K562 treated with DMSO at 1 percent for 12 hours (cell line): Measurements from ENCODE around the gene SCARB2. TPM values are rescaled to one million over a fixed set of nuclear protein-coding genes. Genes with fewer than 3 reads are reported as not detected.

Experiments
- total RNA-seq: library from RNA; unstranded; fragments of 300-600 nt; gene quantifications from 2 replicates; pipeline ENCODE4 v1.2.3, GENCODE V29; 2022; ENCODE audit not compliant: insufficient read depth

Gene SCARB2, protein sequence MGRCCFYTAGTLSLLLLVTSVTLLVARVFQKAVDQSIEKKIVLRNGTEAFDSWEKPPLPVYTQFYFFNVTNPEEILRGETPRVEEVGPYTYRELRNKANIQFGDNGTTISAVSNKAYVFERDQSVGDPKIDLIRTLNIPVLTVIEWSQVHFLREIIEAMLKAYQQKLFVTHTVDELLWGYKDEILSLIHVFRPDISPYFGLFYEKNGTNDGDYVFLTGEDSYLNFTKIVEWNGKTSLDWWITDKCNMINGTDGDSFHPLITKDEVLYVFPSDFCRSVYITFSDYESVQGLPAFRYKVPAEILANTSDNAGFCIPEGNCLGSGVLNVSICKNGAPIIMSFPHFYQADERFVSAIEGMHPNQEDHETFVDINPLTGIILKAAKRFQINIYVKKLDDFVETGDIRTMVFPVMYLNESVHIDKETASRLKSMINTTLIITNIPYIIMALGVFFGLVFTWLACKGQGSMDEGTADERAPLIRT
- 14.1 and 43.7 TPM in 2 replicates for total RNA-seq

GRCh38 chr4:76213415-76214176 lies at the start of gene SCARB2:
SCARB2 (minus strand) TSS chr4:76213824; CDS start chr4:76213543, 281 bp downstream.

DNA sequence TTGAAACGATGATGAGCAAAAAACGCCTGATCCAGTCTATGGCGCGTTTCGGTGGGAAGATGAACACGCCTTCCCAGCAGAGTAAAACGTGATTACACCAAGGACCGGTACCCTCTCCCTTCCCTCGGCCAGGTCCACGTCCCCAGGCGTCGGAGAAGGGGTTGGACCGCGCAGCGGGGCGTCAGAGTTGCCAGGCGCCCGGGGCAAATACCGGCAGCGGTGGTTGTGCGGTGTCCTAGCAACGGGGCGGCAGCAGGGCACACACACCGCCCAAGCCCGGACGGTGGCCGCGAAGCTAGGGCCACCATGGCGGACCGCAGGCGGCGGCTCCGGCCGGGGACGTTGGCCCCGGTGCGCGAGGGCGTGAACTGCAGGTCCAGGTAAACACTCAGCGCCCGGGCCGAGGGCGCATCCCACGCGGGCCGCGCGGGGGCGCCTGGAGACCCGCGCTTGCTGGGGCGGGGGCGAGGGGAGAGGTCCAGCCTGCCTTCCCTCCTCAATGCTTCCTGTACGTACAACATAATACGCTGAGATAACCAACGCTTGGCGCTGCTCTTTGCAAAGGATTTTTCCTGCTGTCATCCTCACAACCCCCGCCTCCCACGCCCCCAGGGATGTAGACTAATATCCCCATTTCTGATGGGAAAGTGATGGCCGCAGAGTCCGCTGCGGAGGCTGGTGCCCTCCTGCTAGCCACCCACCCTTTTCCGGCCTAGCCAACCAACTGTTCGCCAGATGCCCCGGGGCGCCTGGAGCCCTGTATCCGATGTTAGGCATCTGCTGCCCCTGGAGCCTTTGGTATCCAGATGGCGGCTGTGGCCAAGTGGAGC lies 38.0 kb upstream of the SCARB2 start, which contains the start of gene FAM47E:
Gene FAM47E (plus strand): TSS at position 281 of the 830 bp plus-strand sequence. CDS start 26 bp downstream, at position 307.

DNA sequence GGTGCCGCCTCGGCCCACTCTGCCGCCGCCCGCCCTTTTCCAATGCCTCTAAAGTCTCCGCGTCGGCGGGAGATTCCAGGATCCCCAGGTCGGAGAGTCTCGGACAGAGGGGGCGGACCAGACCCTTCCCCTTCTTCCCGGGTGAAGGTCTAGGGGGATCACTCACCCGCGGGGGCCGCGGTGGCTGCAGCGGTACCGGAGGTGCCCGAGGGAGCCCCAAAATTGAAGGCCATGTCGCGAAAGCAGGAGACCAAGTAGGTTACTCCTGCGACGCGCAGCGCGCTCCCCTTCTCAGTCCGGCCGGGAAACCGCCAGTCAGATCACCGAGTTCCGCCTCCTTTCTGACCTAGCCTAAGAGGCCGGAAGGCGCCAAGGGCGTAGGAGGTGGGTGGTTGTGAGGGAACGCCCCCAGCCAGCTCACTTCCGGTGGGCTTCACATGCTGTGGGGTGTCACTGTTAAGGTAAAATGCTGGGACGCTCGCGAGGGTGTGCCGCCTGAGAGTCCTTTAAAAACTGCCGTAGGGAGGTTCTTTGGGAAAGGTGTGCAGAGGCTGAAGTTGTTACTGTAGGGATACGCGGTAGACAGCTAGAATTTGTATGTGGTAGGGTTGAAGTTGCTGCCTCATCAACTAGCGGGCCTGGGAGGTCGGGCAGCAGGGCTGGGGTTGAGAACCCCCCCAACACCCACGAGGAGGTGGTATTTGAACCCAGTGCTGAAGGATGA lies 65.3 kb downstream of the SCARB2 start, which contains the start of gene NUP54:
Gene NUP54 (minus strand): TSS at position 256 of the 724 bp plus-strand sequence. CDS start 23 bp downstream, at position 233.

Other genes starting within 250 kb of the SCARB2 start
- 7.7 and 20.6 TPM in 2 replicates for gene SDAD1, start 222.9 kb downstream of the SCARB2 start, total RNA-seq
- gene CXCL9, start 206.3 kb downstream of the SCARB2 start, total RNA-seq: not detected in 2 replicates
- 4.0 and 10.2 TPM in 2 replicates for gene CXCL10, start 190.3 kb downstream of the SCARB2 start, total RNA-seq
- 7.9 and 20.8 TPM in 2 replicates for gene CXCL11, start 177.8 kb downstream of the SCARB2 start, total RNA-seq
- gene ART3, start 139.1 kb downstream of the SCARB2 start, total RNA-seq: 1.2 TPM in 1 of 2 replicates, not detected in the other
- 16.6 and 38.4 TPM in 2 replicates for gene NUP54, start 65.4 kb downstream of the SCARB2 start, total RNA-seq
- gene FAM47E, start 37.9 kb upstream of the SCARB2 start, total RNA-seq: 9.7 and 15.2 TPM in 2 replicates
- gene STBD1, start 92.9 kb upstream of the SCARB2 start, total RNA-seq: 2.2 and 3.0 TPM in 2 replicates
- gene CCDC158, start 207.3 kb upstream of the SCARB2 start, total RNA-seq: not detected in 2 replicates
- not detected in 2 replicates for gene SHROOM3, start 221.4 kb upstream of the SCARB2 start, total RNA-seq